GM10266 (cell line): ENCODE measurements around the gene CABP1.

Experiments used
- DNase-seq: peaks from one replicate; pipeline ENCODE4 v3.0.0; 2012; ENCODE audit errors: extremely low spot score
- TF ChIP-seq, protein P1 (sequence below): IDR thresholded peaks from 2 replicates; pipeline ENCODE4 v1.5.1; 2012; ENCODE audit warnings: mild to moderate bottlenecking, low read depth; ENCODE audit not compliant: control insufficient read depth, insufficient read depth; ENCODE audit errors: missing control alignments

The CABP1 gene

DNA sequence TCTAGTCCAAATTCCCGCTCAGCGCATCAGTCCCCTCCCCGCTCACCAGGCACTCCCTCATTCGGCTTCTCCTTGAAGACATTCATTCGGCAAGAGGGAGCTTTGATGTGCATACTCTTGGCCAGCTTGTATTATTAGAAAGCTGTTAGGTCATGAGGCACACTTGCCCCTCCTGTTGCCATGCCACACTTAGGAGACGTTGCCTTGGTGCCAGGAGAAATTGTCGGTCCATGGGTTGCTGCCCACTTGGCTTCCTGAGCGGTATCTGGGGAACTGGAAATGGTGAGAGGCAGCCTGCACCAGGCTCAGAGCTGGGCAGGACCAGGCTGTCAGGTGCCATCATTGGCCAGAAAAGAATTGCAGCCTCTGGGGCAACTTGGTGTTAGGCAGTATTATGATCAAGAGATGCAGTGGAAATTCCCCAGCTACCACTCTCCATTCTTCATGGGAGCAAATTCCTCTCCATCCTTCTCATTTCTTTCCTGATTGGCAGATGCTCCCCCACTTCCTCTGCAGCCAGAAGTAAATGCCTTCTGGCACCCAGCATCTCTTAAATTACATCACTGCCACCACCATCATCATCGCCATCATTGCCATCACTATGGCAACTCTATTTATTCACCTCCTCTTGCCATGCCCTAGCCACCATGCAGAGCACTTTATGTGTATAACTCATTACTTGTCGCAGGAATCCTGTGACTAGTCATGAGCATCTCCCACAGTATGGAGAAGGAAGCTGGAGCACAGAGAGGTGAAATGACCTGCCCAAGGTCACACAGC is 12.4 kb downstream of the CABP1 start:
- no peak for DNase-seq
- TF ChIP-seq, protein P1, sequence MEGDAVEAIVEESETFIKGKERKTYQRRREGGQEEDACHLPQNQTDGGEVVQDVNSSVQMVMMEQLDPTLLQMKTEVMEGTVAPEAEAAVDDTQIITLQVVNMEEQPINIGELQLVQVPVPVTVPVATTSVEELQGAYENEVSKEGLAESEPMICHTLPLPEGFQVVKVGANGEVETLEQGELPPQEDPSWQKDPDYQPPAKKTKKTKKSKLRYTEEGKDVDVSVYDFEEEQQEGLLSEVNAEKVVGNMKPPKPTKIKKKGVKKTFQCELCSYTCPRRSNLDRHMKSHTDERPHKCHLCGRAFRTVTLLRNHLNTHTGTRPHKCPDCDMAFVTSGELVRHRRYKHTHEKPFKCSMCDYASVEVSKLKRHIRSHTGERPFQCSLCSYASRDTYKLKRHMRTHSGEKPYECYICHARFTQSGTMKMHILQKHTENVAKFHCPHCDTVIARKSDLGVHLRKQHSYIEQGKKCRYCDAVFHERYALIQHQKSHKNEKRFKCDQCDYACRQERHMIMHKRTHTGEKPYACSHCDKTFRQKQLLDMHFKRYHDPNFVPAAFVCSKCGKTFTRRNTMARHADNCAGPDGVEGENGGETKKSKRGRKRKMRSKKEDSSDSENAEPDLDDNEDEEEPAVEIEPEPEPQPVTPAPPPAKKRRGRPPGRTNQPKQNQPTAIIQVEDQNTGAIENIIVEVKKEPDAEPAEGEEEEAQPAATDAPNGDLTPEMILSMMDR: no peak

- DNase-seq: no peak
- TF ChIP-seq, protein P1: no peak
Observed at GRCh38 chr12:120653611-120654010, 13.2 kb downstream of the CABP1 start.

GRCh38 chr12:120654656-120655055 is 14.2 kb downstream of the CABP1 start:
- TF ChIP-seq, protein P1: no peak
- no peak for DNase-seq

DNA sequence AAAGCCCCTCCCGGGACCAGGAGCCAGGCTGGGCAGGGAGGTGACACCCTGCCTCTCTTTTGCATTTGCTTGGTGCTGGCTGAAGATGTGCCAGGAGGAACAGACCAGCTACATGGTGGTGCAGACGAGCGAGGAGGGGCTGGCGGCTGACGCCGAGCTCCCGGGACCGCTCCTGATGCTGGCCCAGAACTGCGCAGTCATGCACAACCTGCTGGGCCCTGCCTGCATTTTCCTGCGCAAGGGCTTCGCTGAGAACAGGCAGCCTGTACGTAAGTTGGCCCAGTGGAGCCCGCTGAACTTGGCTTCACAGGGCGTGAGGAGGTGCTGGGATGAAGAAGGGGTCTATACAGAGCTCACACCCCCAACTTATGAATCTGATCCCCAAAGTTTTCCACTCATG is 15.6 kb downstream of the CABP1 start:
- DNase-seq: no peak
- TF ChIP-seq, protein P1: no peak

GRCh38 chr12:120658286-120659150 is 18.1 kb downstream of the CABP1 start:
- TF ChIP-seq, protein P1: no peak
- DNase-seq: no peak

DNA sequence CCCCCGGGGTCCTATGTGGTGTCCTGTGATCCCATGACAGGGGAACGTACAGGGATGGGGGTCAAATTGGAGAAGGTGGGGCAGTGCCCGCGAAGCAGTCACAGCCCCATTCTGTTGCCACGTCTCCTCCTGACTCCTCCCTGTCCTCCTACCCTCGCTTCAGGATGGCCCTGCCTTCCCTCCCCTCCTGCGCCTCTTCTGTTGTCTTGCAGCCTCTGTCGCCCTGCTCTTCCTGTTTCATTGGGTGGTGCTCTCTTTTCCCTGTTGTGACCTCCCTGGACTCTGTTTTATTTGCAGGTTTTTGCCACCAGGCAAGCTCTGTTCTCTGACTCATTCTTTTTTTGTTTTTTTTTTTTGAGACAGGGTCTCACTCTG is 18.7 kb downstream of the CABP1 start:
- no peak for DNase-seq
- TF ChIP-seq, protein P1: no peak

GRCh38 chr12:120661432-120661831 is 21.0 kb downstream of the CABP1 start:
- DNase-seq: no peak
- TF ChIP-seq, protein P1: no peak
